GM11168 (cell line): ENCODE results near the gene FHL5.
"Not testable (repeated sequence)": the region's sequence is repeated elsewhere in the genome, so short reads cannot be mapped to it uniquely, and the experiment has no call there.

ENCODE experiments used
- in situ Hi-C: fragments of 300-500 bp; cut with MboI; formaldehyde crosslinking; loops from one replicate; pipeline ENCODE4 v1.12.0; 2022; ENCODE audit warnings: low sequenced_read_pairs; ENCODE audit not compliant: unreplicated experiment

The FHL5 gene

DNA sequence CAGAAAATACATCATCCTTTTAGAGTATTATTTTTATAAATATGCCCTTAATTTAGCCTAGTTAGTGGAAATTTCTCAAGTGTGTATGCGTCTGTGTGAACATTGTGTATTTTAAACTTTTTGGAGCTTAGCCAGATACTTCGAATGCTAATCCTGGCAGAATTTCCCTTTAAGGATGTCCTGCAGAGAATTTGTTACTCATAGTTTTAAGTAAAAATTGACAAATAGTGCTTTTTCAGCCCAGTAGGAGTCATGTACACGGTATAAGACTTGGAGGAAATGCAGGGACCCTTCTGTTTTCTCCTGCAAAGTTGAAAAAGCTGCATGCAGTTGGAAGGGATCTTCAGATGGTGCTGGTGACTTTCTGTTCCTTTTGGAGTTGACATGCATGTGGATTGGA, at the start of gene FHL5:
FHL5 (plus strand) TSS at position 243 of the 400 bp plus-strand sequence. CDS start 40,486 bp downstream, outside the sequence.
- in situ Hi-C loops: no loop called here

DNA sequence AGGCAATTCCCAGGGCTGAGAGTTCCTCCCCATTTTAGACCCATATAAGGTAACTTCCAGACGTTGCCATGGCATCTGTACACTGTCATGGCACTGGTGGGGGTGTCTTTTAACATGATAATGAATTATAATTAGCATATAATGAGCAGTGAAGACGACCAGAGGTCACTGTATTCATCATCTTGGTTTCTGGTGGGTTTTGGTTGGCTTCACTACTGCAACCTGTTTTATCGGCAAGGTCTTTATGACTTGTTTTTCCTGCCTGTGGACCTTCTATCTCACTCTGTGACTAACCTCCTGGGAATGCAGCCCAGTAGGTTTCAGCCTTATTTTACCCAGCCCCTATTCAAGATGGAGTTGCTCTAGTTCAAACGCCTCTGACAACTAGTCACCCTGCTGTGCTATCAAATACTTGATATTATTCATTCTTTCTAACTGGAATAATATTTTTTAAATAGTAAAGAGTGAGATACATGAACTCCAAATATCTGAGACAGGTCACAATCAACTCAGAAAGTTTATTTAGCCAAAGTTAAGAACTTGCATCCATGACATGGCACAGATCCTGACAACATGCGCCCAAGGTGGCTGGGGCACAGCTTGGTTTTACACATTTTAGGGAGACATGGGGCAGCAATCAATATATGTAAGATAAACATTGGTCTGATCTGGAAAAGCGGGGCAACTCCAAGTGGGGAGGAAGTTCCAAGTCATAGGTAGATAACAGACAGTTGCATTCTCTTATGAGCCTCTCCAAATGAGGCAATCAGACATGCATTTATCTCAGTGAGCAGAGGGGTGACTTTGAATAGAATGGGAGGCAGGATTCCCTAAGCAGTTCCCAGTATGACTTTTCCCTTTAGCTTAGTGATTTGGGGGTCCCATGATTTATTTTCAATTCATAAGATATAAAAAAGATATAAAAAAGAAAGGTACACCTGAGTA, 42.5 kb upstream of the FHL5 start:
- in situ Hi-C loops: no loop called here

GRCh38 chr6:96521306-96521643, 41.7 kb upstream of the FHL5 start:
- in situ Hi-C loops: no loop called here

- in situ Hi-C loops: no loop called here
These were observed 41.1 kb upstream of the FHL5 start, which contains the start of gene UFL1 for GRCh38 chr6:96521644-96522464. UFL1 (plus strand) TSS chr6:96521806; CDS start chr6:96521874, 68 bp downstream.

DNA sequence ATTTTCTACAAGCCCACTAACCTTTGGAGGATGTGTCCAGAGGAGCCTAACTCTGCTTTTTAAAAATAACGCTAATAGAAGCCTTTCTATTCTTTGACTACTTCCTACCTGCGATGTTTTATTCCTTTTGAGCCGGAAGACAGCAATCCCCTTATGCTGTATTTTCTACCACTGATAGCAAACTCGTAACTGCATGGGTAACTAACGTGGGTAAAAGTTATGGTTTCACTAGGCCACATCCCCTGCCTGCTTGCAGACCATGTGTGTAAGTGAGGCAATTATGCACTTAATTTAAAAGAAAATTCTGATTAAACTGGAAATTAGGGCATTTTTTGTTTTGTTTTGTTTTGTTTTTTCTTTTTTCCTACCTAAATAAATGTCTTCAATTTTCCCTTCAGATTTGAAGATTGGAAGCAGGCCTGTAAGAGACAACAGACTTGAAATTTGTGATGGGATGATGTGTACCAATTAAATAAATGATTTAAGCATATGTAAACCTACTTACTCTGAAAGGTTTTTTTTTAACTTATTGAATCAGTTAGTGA, 40.4 kb upstream of the FHL5 start:
- in situ Hi-C loops: no loop called here

DNA sequence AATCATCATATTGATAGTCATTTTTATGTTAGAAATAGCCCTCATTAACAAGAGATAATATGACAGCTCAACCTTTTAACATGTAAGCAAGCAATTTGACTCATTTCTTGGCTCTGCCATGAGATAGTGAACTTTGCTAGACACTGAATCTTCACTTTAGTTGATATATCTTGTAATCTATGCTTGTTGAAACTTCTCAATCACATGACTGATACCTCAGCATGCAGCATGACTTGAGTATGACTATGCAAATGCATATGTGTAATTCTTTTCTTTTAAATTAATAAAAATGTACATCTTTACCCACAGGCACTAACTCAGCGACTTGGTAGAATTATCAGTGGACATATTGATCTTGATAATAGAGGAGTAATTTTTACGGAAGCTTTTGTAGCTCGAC, 34.7 kb upstream of the FHL5 start:
- in situ Hi-C loops: loop anchor here (25.0 kb wide), 1 partner anchor 534 kb away; no protein-coding TSS in a partner anchor

DNA sequence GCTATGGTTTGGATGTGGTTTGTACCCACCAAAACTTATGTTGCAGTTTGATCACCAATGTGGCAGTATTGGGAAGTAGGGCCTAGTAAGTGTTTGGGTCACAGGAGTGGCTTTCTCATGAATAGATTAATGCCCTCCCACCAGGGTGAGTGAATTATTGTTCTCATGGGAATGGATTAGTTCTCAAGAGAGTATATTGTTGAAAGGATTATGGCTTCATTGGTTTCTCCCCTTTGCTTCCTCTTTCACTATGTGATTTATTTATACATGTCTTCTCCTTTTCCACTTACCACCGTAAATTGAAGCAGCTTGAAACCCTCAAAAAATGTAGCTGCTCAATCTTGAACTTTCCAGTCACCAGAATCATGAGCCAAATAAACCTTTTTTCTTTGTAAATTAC, 30.5 kb upstream of the FHL5 start:
- in situ Hi-C loops: loop anchor here (25.0 kb wide), 1 partner anchor 530 kb away; no protein-coding TSS in a partner anchor

GRCh38 chr6:96537726-96538125, 25.2 kb upstream of the FHL5 start:
- in situ Hi-C loops: loop anchor here (25.0 kb wide), 1 partner anchor 525 kb away; no protein-coding TSS in a partner anchor

DNA sequence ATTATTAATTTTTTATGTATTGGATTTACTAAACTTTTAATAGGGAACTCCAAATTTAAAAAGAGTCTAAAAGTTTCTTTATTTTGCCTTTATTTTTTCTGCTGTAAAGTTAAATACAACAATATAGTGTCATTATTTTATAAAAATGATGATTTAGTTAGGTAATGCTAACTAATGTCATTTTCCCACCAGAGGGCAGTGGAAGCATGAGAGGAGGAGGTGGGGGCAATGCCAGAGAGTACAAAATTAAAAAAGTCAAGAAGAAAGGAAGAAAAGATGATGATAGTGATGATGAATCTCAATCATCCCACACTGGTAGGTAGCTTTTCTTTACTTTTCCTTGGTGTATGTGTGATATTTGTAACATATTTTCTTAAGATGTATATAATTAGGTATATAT, 20.2 kb upstream of the FHL5 start:
- in situ Hi-C loops: loop anchor here (25.0 kb wide), 1 partner anchor 520 kb away; no protein-coding TSS in a partner anchor

- in situ Hi-C loops: loop anchor here (25.0 kb wide), 1 partner anchor 516 kb away; no protein-coding TSS in a partner anchor
These were observed 17.0 kb upstream of the FHL5 start for GRCh38 chr6:96545882-96546281.

GRCh38 chr6:96547654-96548053, 15.3 kb upstream of the FHL5 start:
- in situ Hi-C loops: loop anchor here (25.0 kb wide), 1 partner anchor 515 kb away; no protein-coding TSS in a partner anchor

DNA sequence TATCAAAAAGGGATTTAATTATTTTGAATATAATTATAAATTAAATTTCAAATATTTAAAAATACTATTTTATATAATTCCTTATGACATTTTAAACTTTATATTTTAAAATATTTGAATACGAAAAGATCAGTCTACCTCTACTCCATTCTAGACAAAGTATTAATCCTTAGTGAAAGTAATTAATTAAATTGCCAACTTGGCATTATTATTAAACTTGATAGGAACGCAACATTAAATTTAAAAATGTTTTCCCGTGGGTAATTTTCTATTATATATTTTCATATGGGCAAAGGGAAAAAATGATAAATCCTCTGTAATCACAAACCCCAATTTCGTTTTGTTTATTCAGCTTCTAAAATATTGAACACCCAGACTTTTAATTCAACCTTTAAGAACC, 8.4 kb upstream of the FHL5 start:
- in situ Hi-C loops: no loop called here

DNA sequence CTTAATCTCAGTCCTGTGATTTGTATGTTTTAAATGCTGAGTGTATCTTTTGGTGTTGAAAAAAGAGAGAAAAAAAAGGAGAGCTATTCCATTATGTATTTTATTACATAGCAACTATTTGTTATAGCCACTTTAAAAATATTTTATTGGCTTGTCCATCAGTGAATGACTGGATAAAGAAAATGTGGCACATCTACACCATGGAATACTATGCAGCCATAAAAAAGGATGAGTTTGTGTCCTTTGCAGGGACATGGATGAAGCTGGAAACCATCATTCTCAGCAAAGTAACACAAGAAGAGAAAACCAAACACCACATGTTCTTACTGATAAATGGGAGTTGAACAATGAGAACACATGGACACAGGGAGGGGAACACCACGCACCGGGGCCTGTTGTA, 3.2 kb upstream of the FHL5 start:
- in situ Hi-C loops: not testable (repeated sequence)

DNA sequence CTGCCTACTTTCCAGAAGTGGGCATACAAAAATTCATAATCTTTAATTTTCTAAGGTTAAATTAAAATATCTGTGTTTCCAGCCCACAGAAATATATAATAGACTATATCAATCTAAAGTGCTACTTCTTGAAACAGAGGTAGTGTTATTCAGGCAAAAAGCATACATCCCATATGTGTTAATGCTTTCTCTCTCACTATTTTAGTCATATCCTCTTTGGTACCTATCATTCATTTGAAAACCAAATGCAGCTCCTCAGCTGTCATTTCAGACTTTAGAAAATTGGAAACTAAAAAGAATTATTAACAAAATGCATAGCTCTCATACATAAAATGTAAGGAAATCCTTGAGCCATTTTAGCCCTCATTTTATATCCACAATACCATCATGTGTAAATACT, 925 bp downstream of the FHL5 start:
- in situ Hi-C loops: no loop called here

DNA sequence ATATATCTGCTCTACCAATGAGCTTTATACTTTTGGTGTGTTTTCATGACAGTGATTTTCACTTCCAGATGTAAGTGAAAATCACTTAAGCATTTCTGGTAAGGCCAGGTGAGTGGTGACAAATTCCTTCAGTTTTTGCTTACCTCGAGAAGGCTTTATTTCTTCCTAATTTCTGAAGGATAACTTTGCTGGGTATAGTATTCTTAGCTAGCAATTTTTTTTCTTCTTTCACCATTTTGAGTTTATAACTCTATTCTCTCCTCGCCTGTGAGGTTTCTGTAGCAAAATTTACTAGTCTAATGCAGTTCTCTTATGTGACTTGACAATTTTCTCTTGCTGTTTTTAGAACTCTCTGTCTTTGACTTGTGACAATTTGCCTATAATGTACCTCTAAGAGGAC, 7.1 kb downstream of the FHL5 start:
- in situ Hi-C loops: no loop called here

DNA sequence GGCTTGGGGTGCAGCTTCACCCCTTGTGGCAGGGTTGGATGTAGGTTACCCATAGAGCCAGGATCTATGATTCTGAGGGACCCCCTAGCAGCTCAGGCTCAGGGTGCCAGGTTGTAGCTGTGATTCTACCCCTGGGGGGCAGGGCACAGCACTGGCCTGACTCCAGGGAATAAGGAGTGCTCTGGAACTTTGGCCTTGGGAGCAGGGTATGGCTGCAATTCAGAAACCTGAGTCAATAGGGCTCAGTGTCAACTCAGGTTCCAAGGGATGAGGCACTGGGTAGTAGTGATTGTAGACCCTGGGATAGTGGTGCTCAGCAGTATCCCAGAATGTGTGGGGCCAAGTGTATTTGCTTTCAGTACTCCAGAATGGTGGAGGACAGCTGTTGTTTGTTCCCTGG, 8.6 kb downstream of the FHL5 start:
- in situ Hi-C loops: no loop called here

DNA sequence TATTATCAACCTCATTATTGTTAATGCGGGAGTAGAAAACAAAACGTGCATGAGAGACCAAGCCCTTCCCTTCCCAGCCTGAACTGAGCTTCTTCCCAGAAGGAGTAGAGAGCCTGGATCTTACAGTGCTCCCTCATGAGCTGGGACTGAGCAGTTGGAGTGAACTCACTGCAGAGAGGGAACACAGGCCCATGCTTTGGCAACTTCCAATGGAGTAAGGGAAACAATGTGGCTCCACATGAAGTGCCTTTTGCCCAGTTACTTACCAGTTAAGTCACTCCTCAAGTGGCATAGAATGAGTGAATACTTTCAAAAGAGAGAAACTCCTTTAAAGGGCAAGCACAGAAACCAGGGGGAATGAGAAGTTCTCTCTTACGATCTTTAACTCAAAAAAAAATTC, 12.4 kb downstream of the FHL5 start:
- in situ Hi-C loops: no loop called here

DNA sequence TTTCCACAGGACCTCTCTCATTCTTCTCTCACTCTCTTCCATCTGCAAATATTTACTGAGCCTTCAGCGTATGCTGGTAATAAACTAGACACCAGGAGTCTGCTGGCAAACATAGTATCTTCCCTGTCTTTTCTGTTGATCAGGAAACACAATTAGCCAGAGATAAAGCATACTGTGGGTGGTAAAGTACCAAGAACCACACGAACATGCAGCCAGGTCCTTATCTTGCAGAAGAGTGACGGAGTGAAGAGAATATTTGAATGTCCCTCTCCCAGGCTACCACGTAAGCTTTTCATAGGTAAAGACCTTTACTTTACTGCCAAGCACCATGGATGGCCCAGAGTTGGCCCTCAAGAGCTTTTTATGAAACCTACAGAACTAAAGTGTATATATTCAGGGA, 13.3 kb downstream of the FHL5 start:
- in situ Hi-C loops: no loop called here

DNA sequence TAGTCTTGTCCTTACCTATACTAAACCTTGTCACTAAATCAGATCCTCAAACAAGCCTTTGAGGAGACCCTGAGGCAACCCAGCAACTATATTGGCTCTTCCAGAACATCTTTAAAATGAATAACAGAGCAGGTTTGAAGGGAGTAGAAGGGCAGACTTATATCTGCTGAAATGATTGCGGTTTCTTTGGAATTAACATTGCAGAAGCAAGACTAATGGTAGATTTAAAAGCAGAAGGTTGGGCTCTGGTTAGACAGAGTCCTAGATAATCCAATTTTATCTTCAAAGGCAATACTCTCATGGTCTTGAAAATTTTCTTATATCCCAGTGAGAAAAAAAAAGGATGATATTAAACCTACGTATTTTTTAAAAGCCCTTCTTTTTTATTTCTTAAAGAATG, 19.1 kb downstream of the FHL5 start:
- in situ Hi-C loops: no loop called here

DNA sequence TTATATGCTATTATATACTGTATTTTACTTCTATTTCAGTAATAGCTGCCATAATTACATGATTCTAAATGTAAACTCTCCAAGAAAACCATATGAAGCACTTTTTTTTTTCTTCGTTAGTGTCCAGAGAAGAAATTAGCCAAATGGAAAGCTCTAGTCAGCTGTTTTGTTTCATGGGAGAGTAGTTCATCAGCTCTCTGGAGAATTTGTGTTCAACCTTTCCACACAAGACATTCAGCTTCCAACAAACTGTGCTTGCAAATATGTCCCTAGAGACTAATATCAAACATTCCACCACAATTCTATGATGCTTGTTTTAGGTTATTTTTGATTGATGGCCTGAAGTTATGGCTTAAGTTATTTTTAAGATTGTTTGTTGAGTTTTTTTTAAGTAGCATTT, 19.5 kb downstream of the FHL5 start:
- in situ Hi-C loops: no loop called here

GRCh38 chr6:96604420-96604819, 41.5 kb downstream of the FHL5 start:
- in situ Hi-C loops: no loop called here
